Activated CD4-positive, CD25-positive, alpha-beta regulatory T cell treated with anti-CD3 and anti-CD28 coated beads, Interleukin-2, amount 50 U/mL, for 16 hours (primary cell): ENCODE results near the gene KCNJ3.
"Not testable (repeated sequence)": the region's sequence is repeated elsewhere in the genome, so short reads cannot be mapped to it uniquely, and the experiment has no call there.

Experiments
- DNase-seq: peaks from one replicate; pipeline ENCODE4 v3.0.0-alpha.2; 2020; ENCODE audit warnings: low read depth, low spot score

Gene KCNJ3

DNA sequence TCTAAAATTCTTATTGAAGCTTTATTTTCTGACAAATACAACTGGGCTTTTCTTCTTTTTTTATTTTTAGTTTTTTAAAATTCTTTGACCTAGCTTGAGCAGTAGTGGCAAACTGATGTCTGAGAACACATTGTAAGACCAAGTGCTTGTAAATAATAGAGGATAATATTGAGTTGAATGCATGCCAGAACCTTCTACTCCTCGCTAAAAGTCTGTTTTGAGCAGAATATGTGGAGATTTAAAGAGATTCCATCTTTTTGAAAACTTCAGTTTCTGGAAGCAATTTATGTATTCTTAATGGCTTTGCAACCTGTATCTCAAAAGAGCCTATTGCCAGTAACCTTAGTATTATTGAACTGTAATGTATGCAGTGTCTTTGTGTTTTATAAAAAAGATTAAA, 148.3 kb downstream of the KCNJ3 start:
- no peak for DNase-seq

- no peak for DNase-seq
Measured at GRCh38 chr2:154849482-154849881, 151.0 kb downstream of the KCNJ3 start.

- no peak for DNase-seq
Measured at GRCh38 chr2:154850532-154850931, 152.0 kb downstream of the KCNJ3 start.

- no peak for DNase-seq
Measured at GRCh38 chr2:154855138-154855537, 156.6 kb downstream of the KCNJ3 start.

DNA sequence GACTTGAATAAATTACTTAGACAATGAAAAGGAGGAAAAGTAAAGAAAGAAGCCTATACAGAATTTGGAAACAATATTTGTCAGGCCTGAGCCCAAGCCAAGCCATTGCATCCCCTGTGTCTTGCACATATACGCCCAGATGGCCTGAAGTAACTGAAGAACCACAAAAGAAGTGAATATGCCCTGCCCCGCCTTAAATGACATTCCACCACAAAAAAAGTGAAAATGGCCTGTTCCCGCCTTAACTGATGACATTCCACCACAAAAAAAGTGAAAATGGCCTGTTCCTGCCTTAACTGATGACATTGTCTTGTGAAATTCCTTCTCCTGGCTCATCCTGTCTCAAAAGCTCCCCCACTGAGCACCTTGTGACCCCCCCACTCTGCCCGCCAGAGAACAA, 168.7 kb downstream of the KCNJ3 start:
- DNase-seq: not testable (repeated sequence)

DNA sequence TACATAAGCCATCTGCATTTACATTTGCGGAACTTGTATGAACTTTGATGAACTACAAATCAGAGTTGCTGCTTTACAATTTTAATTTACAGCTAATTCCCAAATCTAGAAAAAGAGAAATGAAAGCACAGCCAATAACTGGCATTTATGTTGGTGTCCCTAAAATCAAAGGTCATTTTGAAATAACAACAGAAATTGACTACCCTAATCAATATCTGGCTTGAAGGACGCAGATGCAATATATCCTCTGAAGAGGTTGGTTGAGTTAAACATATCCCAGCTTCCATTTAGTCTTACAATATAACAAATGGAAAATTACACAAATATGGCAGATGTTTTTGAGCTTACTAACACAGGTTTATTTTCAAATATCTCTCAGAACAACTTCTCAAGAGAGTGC, 177.5 kb downstream of the KCNJ3 start:
- DNase-seq: no peak

- no peak for DNase-seq
Measured at GRCh38 chr2:154882725-154883124, 184.2 kb downstream of the KCNJ3 start.

GRCh38 chr2:154886316-154886715, 187.8 kb downstream of the KCNJ3 start:
- DNase-seq: no peak

GRCh38 chr2:154898269-154898668, 199.8 kb downstream of the KCNJ3 start:
- no peak for DNase-seq

DNA sequence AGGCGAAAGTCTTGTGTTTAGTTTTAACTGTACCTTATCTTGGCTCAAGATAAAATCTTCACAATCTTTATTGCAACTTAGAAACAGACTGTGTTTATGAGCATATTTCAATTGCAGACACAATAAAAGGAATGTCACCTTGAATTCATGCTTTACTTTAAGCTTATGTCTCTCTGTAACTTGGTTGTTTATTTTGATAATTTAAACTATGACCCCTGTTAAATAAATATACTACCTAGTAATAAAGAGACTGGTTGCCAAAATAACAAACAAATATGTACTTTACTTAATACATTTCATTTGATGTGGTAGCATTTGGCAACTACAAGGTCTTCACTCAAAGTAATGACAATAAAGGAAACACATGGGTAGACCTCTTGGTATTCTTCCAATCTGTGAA, 202.6 kb downstream of the KCNJ3 start:
- DNase-seq: no peak
